Fibroblast of skin of back (primary cell): ENCODE results near the gene WDTC1.

Experiments used
- DNase-seq: peaks from one replicate; pipeline ENCODE4 v3.0.0-alpha.2; 2013

The WDTC1 gene

DNA sequence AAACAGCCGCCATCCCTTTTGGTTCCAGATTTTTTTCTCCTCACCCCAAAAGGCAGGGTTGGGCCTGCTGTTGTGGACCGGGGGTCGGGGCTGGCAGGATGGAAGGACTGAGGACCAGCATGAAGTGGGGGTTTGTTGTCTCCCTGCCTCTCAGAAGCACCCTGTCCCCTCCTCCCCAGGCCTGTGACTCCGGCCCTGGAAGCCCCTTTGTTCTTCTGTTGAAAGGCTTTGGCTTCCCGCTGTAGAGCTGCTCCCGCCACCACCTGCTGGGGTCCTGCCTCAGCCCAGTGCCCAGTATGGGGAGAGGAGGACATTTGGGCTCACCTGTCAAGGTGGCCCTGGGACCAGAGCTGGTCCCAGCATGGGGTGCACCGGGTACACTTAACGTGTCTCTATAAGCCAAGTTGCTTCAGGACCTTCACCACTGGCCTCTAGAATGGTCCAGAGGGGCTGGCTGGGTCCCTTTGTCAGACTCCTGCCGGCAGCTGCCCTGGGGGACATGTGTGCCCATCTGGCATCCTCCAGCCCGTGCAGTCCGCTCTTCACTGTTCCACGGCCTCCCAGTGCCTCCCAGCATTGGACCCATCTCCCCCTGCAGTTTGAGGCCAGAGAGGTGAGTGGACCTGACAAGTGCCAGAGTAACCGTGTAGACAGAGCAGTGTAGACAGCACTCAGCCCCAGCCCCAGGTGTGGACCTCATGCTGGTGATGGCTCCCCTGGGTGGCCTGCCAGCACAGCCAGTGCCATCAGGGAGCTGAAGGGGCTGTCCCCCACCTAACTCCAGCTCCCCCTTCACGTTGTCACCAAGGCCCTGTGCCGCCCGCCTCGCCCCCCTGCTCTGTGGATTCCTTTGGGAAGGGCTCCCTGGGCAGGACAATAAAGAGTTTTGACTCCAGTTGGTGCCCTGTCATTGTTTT, 101.3 kb downstream of the WDTC1 start:
- no peak for DNase-seq

DNA sequence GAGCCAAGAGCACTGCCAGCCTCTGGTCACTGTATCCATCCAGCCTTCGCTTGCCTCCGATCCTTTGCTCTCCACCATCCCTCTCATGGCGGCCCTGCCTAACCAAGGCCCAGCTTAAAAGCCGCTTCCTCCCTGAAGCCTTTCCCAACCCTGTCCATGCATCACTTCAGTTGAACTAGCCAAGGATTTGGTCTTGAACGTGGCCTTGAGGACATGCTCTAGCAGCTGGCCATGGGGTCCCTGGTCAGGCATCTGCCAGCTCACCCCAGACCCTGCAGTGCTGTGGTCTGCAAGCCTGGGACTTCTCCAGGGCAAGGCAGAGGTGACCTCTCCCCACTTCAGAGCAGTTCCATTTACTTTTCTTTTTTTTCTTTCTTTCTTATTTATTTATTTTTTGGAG, 102.3 kb downstream of the WDTC1 start:
- DNase-seq: no peak

DNA sequence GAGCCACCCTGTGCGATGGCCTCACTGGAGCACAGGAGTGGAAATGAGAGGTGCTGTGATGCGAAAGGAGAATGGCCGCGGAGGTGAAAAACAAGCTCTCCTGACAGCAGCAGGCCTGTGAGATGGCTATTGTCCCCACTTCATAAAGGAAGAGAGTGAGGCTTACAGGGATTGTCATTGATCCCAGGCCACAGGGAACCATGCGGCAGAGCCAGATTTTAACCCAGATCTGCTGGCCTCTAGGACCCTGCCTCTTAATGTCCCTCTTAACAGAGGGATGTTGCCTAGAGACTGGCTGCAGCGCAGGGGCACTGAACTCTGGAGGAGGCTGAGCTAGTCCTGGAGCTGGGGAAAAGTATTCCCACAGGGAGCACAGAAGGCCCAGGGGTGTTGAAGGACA, 104.3 kb downstream of the WDTC1 start:
- no peak for DNase-seq

DNA sequence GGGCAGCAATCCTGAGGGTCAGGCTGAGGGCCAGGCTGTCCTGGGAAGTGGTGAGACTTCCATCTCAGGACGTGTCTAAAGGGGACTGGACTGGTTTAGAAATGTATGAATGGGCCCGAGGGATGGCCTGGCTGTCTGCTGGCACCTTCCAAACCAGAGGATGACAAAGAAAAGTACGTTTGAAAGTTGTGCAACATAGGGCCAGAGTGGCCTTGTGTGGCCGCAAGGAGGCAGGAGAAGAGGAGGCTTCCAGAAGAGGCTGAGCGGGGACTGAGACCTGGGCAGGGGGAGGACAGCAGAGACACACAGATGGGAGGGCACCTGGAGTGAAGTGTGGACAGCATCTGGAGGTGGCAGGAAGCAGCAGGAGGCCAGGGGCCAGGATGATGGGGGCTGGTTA, 104.8 kb downstream of the WDTC1 start:
- no peak for DNase-seq

DNA sequence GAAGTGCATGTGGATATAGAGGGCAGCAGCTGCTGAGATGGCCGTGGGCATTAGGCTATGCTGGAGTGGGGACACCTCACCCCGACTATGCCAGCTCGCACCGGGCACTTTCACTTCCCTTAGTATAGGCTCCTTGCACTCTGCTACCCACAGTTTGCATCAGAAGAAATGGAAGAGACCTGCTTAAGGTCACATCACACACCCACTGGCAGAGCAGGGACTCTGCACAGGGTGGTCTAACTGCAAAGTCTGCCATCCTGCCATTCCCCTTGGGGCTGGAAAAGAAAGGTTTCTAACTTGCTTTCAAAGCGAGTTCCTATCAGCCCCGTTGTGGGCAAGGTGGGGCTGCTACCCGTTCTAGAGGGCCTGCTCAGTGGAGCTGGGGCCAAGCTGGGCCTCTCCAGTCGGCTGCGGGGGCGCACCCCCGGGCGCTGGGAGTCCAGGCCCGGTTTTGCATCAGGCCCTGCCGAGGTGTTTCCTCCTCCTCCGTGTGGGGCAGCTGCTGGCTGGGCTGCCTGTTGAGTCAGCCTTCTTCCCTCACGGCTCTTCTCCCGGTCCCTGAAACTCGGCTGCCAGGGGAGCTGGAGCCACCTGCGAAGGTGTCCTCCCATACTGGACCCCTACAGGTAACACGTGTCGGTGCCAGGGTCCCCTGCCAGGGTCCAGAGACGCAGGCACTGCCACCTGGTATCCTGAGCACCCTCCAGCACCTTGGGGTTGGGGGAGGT, 107.3 kb downstream of the WDTC1 start, which contains the start of gene SYTL1:
Gene SYTL1, plus strand, starts transcription at position 498 of the 728 bp plus-strand sequence. CDS start 3,313 bp downstream, outside the sequence.
- DNase-seq: peak; percentile 75

DNA sequence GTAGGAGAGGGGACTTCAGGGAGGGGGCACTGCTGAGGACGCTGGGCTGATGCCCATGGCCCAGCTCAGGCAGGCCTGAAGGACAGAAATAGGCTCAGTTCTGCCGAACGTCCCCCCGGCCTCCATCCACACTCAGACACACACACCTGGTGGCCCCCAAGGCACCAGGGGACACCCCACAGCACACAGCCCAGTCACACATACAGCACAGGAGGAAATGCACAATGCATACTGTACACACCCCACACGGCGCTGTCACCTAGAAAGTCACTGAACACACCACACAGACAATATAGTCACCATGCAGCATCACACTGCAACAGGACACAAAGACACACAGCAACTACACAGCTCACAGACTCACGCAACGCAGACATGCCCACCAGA, 108.0 kb downstream of the WDTC1 start:
- DNase-seq: no peak

DNA sequence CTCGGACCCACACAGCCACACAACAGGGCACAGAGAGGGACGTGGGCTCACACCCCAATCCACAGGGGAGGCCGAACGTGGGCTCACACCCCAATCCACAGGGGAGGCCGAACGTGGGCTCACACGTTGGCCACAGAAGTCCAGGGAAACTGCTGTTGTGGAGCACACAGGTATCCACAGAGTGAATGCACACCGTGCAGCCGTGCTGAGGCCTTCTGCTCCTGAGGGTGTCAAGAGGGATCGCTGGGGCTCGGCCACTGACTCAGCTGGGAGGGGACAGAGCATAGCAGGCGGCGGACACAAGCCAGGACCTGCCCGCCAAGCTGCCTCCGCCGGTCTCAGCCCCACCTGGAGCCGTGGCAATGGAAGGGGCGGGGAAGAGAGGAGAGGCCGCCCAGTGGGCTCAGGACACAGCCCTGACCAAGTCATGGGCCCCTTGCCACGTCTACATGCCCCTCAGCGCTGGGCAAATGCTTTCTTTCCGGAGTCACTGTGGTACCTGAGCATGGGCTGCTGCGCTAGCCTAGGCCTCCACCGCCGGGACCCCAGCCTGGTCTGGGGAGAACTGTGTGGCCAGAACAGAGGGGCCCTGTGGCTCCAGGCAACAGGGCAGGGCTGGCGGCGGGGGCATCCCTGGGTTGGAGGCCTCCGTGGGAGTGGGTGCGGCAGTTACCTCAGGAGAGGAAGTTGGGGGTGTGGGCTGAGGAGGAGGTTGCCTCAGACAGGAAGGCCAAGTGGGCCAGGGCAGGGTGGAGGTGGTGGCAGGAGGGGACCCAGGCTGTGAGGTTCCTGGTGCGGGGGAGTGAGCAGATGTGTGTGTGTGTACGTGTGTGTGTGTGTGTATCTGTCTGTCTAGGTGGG, 108.6 kb downstream of the WDTC1 start:
- no peak for DNase-seq

DNA sequence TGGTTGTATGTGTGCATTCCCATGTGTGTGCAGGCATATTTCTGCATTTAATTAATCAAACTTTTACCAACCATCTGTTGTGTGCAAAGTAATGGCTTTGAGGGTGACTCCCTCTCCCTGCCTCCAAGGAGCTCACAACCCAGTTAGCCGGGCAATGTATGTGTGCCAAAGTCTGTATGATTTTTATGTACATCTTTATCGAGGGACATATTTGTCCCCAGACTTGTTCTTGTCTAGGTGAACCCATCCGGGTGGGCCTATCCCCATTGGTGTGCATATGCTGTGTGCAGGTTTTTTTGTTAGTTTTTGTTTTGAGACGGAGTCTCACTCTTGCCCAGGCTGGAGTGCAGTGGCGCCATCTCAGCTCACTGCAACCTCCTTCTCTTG, 109.2 kb downstream of the WDTC1 start:
- DNase-seq: no peak

DNA sequence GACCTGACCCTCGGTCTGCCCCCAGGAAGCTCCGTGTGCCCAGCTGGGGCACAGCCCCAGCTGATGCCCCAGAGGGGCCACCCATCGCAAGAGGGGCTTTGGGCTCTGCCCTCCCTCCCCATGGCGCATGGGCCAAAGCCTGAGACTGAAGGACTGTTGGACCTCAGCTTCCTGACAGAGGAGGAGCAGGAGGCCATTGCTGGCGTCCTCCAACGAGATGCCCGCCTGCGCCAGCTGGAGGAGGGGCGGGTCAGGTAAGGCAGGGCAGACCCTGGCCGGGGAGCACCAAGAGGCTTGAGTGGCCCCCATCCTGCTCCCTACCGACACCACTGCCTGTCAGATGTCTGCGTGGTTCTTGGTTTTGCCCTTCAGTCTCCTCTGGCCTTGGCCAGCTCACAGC, 110.8 kb downstream of the WDTC1 start:
- no peak for DNase-seq

DNA sequence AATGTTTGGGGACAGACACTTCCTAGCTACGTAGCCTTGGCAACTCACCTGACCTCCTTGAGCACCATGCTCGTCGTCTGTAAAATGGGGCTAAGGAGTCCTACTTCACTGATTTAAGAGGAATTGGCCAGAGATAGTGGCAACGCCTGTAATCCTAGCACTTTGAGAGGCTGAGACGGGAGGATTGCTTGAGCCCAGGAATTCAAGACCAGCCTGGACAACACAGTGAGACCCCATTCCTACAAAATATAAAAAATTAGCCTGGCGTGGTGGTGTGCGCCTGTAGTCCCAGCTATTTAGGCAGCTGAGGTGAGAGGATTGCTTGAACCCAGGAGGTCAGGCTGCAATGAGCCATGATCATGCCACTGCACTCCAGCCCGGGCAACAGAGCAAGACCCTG, 111.9 kb downstream of the WDTC1 start:
- DNase-seq: no peak

DNA sequence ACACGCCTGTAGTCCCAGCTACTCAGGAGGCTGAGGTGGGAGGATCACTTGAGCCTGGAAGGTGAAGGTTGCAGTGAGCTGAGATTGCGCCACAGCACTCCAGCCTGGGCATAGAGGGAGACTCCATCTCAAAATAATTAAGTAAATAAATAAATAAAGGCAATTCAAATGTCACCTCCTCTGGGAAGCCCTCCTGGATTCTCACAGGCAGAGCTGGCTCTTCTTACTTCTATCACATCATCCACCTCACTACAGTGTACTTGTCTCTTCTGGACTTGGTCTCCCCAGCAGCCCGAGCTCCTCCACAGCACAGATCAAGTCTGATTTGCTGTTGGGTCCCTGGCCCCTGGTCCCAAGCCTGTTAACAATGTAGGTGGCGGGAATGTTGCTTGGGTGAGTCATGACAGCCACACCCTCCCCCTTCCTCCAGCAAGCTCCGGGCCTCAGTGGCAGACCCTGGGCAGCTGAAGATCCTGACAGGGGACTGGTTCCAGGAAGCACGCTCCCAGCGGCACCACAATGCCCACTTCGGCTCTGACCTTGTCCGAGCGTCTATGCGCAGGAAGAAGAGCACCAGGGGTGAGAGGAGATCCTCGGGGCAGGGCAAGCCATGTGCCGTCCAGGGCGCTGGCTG, 112.7 kb downstream of the WDTC1 start:
- DNase-seq: peak; percentile 36

DNA sequence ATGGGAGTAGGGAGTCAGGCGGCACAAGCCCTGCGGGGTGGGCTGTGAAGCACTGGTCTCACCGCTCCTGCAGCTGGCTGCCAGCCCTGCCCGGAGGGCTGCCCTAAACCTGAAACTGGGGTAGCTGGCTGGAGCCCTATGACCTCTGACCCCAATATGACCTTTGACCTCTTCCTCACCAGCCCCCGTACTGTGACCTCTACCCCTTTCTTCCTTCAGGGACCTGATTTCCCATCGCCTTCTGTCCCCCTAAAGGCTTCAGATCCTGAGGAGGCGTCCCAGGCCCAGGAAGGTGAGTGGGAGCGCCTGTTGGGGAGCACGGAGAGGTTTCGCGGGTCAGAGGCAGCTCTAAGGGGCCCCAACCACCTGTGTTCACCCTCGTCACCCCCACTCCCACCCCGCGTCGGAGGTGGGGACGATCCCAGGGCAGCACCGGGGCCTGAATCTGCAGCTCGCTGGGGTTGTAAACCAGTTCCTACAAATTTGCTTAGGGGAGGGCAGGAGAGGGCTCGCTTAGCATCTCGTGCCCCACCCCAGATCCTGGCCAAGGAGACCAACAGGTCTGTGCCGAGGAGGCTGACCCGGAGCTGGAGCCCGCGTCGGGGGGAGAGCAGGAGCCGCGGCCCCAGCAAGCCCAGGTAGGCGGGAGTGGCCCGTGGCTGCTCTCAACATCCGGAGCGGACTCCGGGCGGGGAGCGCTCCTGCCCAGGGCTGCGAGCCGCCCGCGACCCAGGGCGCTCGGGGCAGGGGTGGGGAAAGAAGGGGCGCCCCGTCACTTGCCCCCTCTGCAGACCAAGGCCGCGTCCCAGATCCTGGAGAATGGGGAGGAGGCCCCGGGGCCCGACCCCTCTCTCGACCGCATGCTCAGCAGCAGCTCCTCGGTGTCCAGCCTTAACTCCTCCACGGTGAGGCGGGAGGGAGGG, 114.7 kb downstream of the WDTC1 start:
- peak; percentile 22 for DNase-seq

DNA sequence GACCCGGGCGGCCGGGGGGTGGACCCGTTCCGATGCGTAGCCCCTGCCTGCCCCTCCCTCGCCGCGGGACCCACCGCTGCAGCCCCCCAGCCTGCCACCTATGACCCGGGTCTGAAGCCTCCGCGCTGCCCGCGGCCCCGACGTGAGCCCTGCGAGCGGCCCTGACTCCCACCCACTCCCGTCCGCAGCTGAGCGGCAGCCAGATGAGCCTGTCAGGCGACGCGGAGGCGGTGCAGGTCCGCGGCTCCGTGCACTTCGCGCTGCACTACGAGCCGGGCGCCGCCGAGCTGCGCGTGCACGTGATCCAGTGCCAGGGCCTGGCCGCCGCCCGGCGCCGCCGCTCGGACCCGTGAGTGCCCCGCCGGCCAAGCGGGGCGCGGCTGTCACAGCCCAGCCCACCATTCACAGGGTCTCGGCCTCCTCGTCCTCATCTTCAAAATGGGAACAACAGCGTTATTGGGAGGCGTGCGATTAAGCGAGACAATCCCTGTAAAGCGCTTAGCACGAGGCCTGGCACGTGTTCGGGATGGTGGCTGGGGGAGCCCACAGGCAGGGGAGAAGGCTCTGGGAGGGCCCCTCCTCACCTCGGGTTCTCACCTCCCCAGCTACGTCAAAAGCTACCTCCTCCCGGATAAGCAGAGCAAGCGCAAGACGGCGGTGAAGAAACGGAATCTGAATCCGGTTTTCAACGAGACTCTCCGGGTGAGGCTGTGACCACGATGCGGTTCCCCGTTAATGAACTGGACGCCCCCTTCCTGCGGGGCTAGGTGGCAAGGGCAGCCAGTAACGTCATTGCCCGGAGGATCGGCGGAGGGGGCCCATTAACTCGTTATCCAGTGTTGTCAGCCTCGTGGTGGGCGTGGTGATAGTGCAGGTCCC, 115.6 kb downstream of the WDTC1 start:
- DNase-seq: peak; percentile 63

DNA sequence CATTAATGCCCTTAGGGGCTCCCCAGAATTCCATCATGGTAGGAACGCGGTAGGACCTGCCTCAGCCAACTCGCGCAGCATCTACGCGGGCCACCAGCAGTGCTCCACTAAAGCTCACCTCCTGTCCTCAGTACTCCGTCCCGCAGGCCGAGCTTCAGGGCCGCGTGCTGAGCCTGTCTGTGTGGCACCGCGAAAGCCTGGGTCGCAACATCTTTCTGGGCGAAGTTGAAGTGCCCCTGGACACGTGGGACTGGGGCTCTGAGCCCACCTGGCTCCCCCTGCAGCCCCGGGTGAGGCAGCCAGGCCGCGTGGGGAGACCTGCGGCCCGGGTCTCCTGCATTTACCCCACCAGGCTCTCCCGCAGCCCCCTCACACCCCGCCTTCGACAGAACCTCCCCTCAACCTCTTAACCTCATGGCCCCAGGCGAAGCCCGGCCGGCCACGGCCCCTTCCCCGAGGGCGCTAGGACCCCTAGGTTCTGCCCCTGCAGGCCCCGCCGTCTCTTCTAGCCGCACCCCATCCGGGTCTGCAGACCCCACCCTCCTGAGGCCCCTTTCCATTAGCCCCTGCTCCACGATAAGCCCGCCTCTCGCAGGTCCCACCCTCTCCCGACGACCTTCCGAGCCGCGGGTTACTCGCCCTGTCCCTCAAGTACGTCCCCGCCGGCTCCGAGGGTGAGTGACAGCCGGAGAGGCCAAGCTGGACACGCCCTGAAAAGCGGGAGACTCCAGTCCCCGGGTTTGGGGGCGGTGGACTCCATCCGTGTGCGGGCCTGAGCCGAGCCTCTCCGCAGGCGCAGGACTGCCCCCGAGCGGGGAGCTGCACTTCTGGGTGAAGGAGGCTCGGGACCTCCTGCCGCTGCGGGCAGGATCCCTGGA, 116.5 kb downstream of the WDTC1 start:
- peak; percentile 25 for DNase-seq

DNA sequence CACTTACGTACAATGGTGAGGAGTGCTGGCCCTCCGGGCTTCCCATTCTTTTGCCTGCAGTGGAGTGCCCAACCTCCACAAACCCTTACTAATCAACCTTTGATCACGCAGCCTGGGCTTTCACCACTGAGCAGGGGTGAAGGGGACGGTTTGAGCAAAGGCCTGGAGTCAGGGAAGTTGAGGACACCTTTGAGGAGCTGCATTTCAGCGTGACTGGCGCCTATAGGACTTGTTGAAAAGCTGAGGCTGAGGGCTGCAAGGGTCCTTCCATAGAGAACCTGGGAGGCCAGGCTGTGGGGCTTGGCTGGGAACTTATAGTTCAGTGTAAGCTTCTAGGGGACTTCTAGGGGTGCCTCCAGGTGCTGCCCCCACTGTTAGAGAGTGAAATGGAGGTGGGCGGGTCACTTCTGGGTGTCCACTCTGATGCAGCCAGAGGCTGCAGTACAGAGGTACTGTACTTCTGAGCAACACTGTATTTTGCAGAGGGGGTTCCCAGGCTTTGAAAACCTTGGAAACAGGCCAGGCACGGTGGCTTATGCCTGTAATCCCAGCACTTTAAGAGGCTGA, 117.2 kb downstream of the WDTC1 start:
- no peak for DNase-seq

DNA sequence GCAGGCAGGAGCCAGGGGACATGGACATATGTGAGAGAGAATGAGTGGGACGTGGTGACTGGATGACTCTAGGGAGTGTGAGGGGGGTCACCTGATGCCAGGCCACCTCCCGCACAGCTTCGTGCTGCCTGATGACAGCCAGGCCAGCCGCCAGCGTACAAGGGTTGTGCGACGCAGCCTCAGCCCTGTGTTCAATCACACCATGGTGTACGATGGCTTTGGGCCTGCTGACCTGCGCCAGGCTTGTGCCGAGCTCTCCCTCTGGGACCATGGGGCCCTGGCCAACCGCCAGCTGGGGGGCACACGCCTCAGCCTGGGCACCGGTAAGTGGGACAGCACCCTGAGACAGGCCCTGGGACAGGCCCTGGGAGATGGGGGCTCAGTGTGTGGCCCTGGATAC, 118.7 kb downstream of the WDTC1 start:
- DNase-seq: no peak

DNA sequence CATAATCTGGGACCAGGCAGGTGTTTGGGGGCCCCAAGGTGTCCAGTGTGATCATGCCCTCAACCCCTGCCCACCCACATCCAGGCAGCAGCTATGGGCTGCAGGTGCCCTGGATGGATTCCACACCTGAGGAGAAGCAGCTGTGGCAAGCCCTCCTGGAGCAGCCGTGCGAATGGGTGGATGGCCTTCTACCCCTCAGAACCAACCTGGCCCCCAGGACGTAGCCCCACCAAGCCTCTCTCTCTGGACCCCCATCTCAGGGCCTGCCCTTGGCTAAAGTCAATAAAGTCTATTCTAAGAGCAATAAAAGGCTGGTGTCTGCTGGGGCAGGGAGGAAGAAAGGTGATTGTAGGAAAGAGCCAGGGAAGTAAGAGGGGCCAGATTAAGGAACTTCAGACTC, 119.2 kb downstream of the WDTC1 start:
- no peak for DNase-seq

DNA sequence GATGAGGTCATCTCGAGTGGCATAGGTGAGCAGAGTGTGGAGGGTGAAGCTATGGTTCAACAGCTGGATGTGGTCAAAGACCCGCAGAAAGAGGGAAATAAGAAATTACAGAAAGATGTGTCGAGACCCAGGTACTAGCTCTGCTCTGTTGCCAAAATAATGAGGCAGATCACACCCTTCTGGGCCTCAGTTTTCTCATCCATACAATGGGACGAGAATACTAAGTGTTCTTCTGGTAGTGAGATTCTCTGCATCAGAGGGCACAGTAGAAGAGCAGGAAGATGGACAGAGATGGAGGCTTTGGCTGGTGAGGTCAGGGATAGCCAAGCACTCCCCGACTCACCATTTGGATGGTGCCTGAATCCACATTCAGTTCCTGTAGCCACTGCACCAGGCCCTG, 121.3 kb downstream of the WDTC1 start:
- DNase-seq: no peak

DNA sequence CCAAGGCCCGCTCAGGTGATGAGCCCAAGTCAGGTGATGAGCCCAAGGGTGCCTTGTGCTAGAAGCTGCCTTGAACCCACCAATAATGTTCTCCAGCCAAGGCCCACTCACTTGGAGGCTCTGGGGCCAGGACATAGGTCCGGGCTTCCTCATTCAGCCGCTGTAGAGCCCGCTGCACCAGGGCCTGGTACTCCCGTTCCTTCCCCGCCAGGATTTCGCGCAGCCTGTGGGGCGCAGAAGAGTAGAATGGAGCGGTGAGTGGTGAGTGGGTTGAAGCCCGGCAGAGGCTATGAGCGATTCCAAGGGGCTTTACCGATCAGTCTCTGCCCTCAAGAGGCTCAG, 121.8 kb downstream of the WDTC1 start:
- DNase-seq: no peak
